HT1080 (cell line): ENCODE results near the gene PPM1B. TPM values are rescaled to one million over a fixed set of nuclear protein-coding genes. Genes with fewer than 3 reads are reported as not detected.
A peak's percentile ranks its signal among the peaks of the same experiment; 100 is the strongest.
"Not testable (repeated sequence)": the region's sequence is repeated elsewhere in the genome, so short reads cannot be mapped to it uniquely, and the experiment has no call there.

Experiments
- DNase-seq: peaks from one replicate; pipeline ENCODE4 v3.0.0-alpha.2; 2015; ENCODE audit warnings: low read depth
- polyA plus RNA-seq, 2 experiments: library from polyadenylated mRNA; depleted of rRNA; stranded (reverse); fragments of >200 nt; gene quantifications; 2 replicates each; pipeline ENCODE4 v1.2.3, GENCODE V29; 2015
- total RNA-seq: library from RNA; depleted of rRNA; stranded (reverse); fragments of >200 nt; shearing (Covaris generic); gene quantifications from 2 replicates; pipeline ENCODE4 v1.2.3, GENCODE V29; 2014; rRNA removed

PPM1B gene
- total RNA-seq, result 15.9 and 22.6 TPM in 2 replicates
- polyA plus RNA-seq (2015; cell fraction: cytosol; rRNA removed), result 19.0 and 25.2 TPM in 2 replicates
- polyA plus RNA-seq (2015; cell fraction: nucleus; rRNA removed), result 18.6 and 26.3 TPM in 2 replicates

DNA sequence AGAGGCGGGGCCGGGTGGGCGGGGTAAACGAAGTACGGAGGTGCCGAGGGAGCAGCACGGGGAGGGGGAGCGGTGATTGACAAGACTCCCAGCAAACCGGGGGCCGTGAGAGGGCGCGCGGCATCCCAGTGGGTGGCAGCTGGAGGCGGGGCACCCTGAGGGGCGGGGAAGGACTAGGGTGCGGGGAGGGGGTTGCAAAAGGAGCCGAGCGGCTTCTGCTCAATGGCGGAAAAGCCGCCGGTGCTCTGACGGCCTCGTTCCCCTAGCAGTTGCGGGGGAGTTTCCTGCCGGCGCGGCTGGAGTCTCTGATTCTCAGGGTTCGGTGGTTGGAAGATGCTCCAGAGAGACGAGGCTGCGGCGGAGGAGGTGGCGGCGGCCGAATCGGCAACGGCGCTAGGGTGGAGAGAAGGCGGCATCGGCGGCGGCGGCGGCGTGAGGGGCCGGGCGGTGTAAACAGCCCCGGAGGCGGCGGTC lies at the start of gene PPM1B:
Gene PPM1B (plus strand): TSS at position 195 of the 474 bp plus-strand sequence. CDS start 32,325 bp downstream, outside the sequence.
- no peak for DNase-seq

DNA sequence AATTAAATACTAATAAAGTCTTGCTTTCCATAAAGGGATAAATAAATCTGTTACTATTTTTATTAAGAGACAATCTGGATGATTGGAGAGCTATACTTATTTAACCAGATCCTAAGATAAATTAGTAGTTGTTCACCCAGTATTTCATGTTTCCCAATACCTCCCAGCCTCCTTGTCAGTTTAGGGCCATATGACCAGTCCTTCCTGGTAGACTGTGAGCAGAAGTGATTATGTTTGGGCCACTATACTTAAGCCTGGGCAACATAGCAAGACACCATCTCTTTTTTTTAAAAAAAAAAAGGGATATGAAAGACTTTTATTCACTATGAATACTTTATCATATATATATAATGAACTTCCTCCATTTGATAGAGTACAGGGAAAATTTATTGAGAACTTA lies 48.8 kb upstream of the PPM1B start:
- DNase-seq, result no peak

DNA sequence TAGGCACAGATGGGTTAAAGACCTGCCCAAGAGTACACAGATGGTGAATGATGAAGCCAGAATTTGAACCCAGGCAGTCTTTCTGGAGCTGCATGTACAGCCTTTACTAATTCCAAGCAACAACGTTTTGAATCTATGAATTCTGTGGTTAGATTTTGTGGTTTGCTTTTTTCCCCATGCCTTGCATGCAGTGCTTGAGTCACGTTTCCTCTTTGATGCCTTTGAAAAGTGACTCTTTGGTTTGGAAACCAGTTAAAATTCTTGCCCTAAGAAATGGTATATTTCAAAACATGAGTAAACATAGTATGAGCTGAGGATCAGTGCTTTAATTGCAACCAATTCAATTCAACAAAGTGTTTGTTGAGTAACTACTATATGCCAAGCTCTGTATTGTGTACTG lies 48.2 kb upstream of the PPM1B start:
- DNase-seq, result peak; percentile 93

DNA sequence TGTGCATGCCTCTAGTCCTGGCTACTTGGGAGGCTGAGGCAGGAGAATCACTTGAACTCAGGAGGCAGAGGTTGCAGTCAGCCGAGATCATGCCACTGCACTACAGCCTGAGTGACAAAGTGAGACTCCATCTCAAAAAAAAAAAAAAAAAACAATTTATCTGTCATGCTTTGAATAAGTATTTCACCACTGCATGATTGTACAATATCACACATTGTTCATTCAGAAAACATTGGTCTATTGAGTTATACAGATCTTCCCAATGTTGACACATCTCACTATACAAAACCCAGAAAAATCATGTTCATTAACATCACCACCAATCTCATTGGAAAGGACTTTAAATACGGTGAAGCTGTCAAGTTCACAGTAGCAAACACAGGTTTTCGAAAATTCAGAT lies 46.8 kb upstream of the PPM1B start:
- no peak for DNase-seq

DNA sequence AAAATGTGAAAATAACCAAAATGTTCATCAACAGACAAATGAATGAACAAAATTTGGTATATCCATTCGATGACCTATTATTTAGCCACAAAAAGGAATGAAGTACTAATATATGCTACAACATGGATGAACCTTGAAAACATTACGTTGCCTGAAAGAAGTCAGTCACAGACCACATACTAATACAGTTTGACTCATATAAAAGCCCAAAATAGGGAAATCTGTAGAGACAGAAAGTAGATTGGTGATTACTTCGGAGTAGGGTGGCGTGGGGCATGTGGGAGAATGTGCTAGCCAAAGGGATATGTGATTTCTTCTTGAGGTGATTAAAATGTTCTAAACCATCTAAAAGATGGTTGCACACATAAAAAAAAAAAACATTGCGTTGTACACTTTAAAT lies 44.2 kb upstream of the PPM1B start:
- no peak for DNase-seq

DNA sequence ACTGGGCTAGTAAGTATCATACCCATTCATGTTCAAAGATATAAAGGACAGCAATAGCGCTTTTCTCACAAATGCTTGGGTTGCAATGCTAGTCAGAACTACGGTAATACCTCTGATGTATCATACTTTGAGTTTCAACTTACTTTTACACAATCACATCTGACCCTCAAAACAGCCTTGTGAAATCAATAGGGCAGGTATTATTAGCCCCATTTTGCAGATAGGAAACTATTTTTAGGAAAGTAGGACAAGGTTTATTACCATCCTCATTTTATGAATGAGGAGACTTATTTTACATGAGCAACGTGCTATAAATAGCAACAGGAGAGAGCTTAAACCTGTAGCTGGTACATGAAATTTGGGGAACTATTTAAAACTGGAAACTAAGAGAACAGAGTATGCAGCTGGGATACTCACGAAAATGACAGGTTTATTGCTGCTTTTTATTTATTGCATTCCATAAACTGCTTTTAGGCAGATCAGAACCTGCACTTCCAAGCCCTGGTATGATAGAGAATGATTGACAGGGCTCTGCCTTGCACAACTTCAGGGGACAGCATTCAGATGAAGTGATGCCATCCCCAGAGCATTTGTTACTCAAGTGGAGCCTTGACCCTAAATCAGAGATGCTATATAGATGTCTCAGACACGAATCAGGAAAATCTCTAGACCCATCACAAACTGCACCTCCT lies 42.4 kb upstream of the PPM1B start:
- DNase-seq, result no peak

DNA sequence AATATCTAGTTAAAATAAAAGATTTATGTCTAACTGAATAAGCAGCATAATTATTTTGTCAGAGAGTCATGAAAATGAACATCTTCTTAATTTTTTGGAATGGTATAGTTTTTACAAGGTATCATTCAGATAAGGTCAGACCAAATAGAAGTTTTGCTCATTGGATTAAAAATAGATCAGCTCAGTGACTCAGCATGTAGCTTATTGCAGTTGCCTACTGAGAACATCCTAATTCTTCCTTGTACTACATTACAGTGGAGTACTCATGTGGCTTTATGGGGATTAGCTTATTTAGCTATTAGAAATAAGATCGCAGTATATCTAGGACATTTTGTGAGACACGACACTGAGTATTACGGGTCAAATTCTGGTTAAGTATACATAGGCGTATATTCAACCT lies 38.2 kb upstream of the PPM1B start:
- DNase-seq, result peak; percentile 35

DNA sequence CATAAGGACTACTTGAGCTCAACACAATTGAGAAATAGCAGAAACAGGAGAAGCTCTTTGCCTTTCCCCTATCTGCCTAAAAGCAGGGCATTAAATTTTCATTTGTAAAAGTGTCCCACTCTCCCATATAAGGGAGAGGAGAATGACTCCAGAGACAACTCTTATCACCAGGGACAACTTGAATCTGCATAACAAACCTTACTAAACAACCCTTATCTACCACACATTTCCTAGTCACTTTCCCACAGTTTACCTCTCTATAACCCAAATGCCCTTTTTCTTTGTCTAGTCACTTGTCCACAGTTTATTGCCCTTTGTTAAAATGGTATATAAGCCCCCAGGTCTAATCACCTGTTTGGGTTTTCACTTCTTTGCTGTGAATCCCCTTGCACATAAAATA lies 37.5 kb upstream of the PPM1B start:
- DNase-seq, result no peak

DNA sequence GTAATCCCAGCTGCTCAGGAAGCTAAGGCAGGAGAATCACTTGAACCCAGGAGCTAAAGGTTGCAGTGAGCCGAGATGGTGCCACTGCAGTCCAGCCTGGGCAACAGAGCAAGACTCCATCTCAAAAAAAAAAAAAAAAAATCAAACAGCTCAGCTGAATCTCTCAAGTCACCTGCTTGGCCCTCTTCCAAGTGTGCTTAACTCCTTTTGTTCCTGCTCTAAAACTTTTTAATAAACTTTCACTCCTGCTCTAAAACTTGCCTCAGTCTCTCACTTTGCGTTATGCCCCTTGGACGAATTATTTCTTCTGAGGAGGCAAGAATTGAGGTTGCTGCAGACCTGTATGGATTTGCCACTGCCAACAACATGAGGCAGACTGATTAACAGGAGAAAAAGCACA lies 35.1 kb upstream of the PPM1B start:
- DNase-seq, result not testable (repeated sequence)

DNA sequence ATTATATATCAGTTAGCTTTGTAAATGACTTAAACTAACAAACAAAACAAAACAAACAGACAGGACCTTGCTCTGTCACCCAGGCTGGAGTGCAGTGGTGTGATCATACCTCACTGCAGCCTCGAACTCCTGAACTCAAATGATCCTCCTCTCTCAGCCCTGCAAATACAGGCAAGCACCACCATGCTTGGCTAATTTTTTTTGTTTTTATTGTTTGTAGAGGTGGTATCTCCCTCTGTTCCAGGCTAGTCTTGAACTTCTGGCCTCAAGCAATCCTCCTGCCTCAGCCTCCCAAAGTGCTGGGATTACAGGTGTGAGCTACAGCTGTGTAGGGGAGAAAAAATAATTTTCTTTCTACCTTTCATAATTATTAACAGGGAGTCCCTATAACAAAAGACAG lies 33.8 kb upstream of the PPM1B start:
- no peak for DNase-seq

DNA sequence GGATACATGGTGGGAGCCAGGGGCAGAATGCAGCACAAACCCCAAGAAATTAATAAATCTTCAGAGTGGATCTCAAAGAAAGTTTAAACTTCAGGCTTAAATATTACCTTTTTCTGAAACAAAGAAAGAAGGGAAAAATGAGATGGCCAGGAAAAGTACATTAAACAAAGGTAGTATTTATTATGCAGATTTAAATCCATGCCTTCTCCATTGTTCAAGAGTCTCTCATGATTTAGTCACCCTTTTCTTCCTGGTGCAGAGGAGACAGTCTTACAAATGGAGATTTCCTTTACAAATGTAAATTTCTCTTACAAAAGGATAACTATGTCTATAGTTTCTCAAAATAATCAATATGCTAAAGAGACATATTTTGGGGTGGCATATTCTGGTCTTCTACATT lies 33.4 kb upstream of the PPM1B start:
- DNase-seq, result no peak

DNA sequence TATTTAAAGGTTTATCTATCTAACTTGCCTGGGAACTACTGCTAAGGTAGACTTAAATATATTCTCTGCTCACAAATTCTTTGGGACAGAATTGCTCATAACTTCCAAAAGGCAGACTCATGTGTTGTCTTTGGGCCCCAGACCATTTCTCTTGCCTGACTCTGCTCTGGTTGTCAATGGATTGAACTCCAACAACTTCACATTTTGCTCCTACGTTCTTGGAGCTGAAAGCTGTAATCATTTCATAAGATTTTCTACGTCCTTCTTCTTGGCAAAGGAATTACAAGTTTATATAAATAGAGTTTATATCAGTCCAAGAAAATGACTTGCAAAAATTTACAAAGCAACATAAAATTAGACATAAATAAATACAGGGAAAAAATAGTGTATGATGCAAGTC lies 32.9 kb upstream of the PPM1B start:
- no peak for DNase-seq

DNA sequence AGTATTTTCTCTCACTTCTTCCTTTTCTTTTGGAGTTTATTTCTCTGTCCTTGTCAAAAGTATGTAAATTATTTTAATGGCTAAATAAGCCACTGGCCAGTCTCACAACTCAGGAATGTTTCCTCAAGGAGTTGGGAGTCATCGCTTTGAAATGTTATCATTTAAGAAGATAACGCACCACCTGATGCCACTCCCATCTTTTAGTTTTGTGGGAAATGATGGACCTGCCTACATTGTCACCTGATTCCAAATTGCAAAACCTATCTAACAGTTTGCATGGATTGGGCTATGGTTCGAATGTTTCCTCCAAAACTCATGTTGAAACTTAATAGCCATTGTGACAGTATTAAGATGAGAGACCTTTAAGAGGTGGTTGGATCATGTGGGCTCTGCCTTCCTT lies 32.4 kb upstream of the PPM1B start:
- DNase-seq, result peak; percentile 15

DNA sequence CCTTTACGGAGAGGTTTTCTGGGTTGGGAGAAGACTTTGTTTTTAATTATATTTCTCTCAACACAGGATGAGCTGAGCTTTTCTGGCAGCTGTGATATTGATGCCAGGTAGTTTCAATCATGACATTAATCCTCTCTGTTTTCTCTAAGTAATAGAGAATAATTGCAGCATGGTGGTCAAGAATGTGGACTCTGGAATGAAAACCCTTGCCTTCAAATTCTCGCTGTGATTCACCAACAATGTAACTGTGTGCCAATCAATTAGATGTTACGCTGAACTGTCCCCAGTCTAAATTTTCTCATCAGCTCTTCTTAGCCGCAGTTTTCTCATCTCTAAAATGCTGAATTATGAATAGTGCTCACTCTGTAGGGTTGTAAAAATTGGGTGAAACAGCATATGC lies 31.6 kb upstream of the PPM1B start:
- no peak for DNase-seq

DNA sequence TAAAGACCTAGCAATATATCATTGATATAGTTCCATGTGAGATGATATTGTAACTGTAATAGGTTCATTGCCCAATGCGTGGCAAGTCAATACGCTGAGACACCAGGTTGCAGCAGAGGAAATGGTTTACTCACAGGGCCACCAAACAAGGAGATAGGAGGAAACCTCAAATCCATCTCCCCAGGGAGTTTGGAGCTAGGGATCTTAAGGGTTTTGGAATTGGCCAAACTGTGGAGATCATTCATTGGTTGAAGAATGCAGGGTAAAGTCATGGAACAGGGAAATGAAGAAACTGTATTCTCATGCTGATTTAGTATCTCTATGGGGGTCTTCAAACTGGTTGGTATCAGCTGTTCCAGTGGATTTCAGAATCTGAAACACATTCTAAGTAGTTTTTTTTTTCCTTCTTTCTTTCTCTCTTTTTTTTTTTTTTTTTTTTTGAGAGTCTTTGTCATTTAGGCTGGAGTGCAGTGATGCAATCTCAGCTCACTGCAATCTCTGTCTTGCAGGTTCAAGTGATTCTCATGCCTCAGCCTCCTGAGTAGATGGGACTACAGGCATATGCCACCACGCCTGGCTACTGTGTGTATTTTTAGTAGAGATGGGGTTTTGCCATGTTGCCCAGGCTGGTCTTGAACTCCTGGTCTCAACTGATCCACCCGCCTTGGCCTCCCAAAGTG lies 30.7 kb upstream of the PPM1B start:
- no peak for DNase-seq

DNA sequence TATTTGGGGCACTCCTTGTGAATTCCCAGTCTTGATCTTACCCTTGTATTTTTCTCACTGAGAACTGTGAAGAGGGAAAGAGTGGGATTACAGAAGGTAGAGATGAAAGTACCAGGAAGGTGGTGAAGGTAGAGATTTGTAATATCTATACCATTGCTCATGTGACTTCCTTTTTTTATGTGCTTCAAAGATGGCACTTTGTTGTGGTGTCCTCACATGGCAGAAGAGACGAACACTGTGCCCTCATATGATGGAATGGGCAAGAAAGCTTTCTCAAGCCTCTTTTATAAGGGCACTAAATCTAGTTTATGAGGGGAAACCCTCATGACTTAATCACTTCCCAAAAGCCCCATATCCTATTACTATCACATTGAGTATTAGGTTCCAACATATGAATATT lies 28.9 kb upstream of the PPM1B start:
- DNase-seq, result no peak

DNA sequence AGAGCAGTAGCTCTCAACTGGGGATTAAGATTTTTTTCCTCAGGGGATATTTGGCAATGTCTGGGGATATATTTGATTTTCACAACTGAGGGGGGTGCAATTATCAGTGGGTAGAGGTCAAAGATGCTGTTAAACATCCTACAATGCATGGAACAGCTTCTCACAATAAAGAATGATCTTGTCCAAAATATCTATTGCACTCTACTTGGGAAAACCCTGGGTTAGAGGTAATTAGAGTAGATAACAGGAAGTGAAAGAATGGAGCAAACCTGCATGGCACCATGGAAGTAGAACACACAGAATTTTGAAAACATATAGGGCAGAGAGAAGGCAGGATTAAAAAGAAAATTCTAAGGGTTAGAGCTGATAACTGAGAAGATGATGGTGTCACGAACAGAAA lies 26.4 kb upstream of the PPM1B start:
- DNase-seq, result no peak

DNA sequence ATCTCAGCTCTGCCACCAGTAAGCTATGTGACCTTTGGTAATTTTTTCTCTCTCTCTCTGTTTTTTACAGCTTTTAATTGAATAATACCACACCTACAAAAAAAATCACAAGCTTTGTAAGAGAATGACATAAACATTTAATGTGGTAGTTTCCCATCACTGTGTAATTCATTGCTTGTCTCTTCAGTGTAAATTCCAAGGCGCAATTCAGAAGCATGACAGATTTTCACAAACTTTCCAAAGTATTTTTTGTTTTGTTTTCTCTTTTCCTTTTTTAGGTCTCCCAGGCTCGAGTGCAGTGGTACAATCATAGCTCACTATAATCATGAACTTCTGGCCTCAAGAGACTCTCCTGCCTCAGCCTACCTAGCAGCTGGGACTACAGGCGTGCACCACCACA lies 25.0 kb upstream of the PPM1B start:
- DNase-seq, result no peak

DNA sequence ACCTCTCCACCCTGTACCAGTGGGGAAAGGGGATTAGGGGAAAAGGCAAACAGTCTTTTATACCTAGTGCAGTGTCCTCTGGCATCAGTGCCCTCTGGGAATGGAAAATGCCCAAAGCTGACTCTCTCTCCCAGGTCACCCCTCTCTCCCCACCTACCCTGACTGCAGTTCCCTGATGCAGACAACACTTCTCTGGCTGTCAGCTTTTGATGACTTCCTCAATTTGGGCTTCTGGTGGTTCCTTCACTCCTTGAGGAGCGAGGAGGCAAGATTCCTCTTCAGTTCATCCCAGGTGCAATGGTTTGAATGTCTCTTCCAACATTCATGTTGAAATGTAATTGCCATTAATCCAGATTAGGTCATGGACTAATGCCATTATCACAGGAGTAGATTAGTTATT lies 19.7 kb upstream of the PPM1B start:
- no peak for DNase-seq

DNA sequence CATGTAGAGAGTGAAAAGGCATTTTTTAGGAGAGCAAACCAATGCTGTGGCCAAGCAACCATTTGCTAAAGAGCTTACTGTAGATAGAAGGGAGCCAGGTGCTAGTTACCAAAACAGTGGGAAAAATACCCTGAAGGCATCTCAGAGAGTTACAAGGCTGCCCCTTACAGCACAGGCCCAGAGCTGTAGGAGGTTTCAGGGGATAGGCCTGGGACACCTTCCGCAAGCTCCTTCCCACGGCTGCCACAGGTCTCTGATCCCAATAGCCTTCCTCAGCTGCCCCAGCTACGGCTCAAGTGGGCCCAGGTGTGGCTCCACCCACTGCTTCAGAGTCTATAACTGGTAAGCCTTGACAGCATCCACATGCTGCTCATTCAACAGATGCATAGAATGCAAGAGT lies 18.2 kb upstream of the PPM1B start:
- no peak for DNase-seq

DNA sequence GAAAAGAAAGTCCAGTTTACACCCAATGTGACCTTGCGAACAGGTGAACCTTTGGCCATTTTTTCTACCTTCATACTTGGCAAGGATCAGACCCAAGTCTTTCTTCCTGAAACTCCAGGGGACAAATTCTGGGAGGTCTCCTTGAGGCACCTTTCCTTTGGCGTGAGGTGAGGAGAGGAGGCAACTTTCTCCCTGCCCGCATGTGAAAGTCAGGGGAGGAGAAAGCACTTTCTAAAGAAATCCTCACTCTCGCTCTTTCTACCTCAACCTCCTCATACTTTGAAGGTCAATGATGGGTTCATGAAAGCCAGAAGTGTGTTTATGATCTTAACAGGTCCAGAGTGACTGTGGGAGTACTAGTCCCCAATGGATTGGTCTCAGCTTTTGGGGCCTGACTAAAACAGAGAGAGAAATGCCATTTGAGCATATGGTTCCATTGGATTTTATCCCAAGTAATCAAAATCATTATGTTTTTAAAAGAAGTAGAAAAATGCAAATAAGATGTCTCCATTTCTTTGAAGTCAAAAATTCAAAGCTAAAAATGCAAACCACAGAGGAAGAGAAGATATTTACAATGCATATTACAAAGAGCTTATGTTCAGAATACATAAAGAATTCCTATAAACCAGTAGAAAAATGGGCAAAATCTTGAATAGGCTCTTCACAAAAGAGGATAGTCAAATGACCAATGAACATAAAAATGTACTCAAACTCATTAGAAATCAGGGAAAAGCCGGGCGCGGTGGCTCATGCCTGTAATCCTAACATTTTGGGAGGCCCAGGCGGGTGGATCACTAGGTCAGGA lies 15.6 kb upstream of the PPM1B start:
- DNase-seq, result no peak
